Stimulated activated CD4-positive, alpha-beta T cell treated with anti-CD3 and anti-CD28 coated beads, Interleukin-12 subunit alpha, Interleukin-12 subunit beta, amount 100 ng/mL, for 48 hours (primary cell): ENCODE data around the gene KCNJ6.

Source experiments
- DNase-seq, 3 donors: peaks; one replicate each; pipeline ENCODE4 v3.0.0-alpha.2; 2020; ENCODE audit warnings: low read depth in 2 of 3, low spot score in 1 of 3

Gene KCNJ6

DNA sequence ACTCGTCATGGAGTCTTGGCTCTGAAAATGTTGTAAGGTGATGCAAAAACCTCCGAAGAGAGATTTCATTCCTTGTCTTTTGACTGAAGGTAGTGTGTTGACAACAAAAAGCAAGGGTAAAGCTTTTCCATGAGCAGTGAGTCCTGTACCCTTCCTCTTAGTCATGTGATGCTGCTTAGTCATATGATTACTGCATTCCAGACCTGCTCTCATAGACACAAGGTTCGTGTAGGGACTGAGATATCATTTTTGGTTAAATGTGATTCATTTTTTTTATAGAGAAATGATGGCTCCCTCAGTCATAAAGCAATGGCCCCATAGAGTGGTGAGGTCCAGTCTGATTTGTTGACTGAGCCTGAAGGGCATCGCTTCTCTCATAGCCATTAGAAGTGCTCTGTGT lies 9.2 kb downstream of the KCNJ6 start:
- no peak for DNase-seq

DNA sequence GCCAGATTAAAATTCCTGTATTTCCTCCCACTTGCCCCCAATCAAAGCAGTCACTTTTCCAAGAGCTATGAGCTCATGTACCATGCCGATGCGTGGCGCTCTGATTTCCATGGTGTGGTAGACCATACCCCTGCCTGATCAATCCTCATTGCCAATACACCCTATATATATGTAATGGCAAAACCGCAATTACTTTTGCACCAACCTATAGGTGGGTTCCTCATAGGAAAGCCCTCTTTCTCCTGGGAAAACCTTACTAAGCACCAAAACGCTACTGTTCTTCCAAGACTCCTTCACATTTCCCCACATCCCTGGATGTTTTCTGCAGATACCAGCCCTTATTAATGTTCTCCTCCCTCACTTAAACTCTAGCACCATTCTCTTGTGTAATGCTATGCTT lies 11.0 kb downstream of the KCNJ6 start:
- no peak for DNase-seq

DNA sequence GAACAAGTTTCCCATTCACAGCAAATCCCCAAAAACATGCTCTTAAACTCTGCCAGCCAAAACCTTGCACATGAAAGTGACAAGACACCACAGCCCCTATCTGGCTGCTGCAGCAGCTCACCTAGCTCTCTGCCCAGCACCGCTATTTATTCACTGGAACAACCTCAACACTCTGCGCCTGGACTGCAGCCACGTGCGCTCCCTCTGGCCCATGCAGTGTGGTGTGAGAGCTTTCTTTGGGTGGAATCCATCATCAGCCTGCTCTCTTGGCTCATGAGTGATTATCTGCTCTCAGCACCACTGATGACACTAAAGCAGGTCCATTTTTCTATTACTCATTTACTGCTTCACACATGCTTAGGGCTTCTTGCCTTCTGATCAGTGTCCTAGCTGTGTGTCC lies 11.4 kb downstream of the KCNJ6 start:
- DNase-seq = no peak

DNA sequence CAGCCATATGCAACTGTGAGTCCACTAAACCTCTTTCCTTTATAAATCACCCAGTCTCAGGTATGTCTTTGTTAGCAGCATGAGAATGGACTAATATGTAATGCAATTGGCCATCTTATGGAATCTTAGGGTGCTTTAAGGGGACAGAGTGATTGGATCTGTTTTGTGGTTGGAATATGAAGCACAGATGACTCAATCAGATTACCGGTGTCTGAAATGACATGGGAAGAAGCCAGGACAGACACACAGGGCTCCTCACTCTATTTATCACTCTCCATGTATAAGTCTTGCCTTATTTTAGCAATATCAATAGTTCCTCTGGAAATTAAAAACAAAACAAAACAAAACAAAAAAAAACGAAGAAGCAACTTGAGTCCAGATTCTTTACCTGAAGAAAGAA lies 12.9 kb downstream of the KCNJ6 start:
- DNase-seq = no peak

DNA sequence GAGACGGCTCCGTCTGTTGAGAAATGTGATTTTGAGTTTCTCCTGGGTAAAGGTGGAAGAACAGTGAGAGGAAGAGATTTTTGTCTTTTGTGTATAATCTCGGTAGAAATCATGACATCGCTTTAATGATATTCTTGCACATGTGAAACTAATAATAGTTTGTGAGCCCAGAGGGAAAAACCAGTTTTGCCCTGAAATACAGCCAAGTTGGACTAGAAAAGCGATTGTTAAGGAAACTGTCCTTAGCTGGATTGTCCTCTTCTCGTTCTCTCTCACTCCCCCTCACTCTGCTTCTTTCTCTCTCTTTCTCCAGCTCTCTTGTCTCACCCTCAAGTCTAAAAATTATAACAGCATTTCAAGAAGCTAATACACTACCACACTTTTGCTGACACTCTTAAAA lies 17.1 kb downstream of the KCNJ6 start:
- no peak for DNase-seq

DNA sequence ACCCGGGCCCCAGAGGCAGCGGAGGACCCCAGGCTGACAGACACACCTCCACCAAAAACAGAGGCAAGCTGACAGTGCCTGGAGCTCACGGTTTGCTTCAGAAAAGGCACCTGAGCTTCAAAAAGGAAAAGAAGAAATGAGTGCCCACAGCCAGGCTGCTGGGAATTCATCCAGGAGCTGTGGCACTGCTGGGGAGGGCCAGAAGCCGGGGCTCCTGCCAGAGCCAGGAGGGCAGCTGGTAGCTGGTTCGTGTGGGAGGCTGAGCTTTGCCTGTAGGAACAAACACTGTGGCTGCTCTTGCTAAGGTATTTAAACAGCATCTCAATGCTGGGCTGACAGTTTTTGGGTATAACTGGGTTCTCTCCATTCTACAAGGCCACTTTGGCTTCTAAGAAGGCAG lies 19.5 kb downstream of the KCNJ6 start:
- DNase-seq = no peak

DNA sequence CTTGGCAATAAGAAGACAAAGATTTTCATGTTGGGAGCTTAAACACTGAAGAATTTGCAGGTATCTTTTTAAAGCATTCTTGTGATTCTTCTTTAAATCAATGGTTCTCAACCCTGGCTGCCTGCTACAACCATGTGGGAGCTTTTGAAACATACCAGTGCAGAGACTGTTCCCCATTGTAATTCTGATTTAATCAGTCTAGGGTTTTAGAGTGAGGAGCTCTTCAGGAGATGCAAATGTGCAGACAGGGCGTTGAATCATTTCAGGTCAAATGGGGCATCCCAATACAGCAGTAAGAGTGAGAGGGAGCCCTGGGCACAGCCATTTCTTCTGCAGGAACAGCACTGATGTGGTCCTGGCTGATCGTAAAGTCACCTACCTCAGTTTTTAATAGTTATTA lies 24.3 kb downstream of the KCNJ6 start:
- no peak for DNase-seq

DNA sequence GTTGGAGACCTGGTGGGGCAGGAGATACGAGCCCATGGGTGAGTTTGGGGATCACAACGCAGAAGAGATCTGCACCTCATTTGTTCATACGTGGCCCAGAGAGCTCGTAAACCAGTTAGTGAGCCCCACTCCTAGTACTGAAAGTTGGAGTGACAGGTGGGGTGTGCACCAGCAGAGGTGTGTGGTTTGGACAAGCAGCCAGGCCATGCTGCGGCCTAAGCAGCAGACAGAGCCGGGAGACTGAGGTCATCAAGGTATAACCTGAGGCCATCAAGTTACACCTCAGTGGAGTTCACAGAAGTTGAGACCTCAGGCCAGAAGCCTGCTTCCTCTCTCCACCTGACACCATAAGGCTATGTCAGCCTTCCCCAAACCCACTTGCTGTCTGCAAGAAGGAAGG lies 27.6 kb downstream of the KCNJ6 start:
- DNase-seq = no peak

DNA sequence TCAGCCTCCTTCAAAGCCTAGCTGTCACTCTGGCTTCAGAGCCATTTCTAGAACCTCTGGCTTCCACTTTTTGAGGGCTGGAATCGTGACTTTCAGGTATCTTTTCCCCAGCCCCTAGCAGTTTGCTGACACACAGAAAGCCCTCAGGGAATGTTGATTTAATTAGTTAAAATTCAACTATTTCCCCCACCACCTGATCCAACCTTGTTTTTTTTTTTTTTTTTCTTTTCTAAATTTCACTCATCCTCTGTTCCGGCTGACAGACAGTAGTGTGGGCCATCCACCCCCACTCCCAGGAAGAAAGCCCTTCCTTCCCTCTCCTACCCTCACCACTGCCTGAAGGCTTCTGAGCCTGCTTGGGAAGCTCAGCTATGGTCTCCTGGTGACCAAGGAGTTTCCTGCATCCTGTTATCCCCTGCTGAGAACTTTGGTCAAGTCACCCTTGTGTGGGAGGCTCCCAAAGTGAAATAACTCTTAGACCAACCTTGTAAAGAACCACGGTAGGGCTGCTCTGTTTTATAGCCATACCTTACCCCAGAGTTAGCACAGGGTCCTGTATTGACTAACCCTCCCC lies 29.4 kb downstream of the KCNJ6 start:
- DNase-seq = no peak

DNA sequence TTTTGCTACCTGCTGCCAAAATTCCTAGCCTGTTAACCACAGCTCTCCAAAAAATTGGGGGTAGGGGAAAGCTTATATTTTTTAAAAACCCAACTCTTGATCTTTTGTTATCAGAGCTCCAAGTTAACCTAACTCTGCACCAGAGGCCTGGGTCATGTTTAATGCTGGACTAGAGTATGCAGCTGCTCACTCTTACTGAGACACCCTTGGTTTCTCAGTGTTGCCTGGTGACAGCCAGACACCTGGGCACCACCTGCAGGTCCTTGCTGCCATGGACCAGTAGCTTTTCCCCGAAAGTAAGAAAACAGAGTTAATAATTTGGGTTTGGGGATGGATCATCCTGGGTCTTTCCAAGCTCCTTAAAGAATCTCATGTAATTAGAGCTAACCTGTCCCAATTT lies 30.1 kb downstream of the KCNJ6 start:
- DNase-seq = no peak

DNA sequence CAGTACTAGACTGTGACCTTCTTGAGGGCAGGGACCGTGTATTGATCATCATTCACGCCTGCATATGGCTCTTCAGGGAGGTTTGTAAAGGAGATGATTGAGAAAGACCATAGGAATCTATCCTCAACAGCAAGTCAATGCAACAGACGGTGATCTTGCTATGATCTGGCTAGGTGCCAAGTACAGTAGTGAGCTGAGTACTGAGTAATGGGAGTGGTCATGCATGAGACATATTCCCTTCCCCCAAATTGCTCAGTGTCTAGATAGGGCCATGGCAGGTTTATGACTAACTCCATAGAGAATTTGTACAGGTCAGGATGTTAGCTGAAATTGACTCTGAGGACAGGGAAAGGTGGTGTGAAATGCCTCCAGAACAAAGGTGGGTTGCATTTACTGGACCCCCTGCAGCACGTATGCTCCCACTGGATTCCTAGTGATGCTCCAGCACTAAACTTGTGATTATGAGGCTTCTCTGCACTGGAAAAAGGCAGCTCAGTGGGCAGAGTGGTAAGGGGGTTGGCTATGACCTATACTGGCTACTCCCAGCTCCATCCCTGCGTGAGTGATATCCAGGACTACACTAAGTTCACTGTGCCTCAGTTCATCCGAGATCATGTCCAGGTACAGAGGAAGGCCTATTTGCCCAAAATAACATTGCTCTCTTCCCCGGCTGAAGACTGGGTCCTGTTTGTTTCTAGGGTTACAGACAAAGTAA lies 37.2 kb downstream of the KCNJ6 start:
- DNase-seq = no peak

DNA sequence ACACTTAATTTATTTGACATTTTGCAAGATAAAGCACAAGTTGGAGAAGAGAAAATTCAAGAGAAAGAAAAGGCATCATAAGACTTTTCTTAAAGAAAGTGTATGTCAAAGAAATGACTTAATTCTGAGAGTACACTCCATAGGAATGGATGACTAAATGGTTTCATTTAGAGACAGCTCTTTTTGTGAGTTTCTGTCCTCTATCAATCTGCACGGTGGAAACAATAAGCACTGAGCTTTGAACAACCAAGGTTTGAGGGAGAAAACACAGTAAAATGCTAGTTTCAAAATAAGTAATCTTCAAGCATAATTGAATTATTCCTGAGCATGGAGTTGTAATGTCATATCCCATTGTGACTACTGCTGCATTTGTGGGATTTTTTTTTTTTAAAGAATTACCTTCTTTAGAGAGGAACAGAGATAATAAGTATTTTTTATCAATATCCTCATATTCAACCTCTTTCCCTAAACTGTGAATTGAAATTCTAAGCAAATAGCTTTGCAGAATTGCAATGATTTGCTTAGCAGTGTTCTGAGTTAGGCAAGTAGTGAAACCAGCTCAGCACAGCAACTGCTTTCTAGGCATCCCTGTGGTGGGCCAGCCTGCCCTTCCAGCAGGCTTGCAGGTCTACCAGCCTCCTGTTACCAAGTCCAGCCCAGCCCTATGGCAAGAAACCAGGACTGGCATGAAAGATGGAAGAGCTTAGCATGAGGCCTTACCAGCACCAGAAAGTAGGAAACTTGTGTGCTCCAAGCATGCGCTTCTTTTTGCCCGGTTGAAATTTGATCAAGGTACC lies 38.2 kb downstream of the KCNJ6 start:
- DNase-seq = no peak

DNA sequence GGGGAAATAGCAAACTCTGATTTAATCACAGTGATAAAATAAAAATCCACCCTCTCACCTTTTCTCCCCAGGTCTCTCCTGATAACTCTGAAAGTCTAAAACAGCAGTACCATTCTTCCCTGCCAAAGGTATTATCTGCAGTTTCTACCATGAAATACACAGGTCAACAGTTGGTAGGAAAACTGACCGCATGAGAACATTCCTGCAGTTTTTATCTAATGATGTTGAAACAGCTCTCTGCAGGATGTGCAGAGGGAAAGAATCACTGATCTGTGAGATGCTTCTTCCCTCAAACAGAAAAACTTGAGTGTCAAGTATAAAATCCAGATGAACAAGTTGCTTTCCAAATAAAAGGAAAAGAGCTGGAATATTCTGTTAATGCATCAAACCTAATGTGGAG lies 39.1 kb downstream of the KCNJ6 start:
- DNase-seq = no peak

DNA sequence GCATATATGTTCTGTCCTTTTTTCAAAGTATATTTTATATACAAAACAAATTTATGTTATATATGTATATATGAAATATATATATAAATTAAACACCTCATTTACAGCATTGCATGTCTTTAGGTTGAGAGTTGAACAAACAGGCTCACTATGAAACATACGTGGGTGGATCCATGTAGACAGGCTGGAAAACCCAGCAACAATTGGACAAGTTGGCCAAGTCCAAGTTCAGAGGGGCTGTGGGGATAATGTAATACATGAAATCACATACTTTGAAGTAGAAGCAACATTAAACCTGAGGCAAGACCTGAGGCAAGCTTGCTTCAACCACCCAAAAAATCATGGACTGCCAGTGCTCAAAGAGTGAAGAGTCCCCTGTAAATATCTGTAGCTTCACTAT lies 39.7 kb downstream of the KCNJ6 start:
- no peak for DNase-seq

DNA sequence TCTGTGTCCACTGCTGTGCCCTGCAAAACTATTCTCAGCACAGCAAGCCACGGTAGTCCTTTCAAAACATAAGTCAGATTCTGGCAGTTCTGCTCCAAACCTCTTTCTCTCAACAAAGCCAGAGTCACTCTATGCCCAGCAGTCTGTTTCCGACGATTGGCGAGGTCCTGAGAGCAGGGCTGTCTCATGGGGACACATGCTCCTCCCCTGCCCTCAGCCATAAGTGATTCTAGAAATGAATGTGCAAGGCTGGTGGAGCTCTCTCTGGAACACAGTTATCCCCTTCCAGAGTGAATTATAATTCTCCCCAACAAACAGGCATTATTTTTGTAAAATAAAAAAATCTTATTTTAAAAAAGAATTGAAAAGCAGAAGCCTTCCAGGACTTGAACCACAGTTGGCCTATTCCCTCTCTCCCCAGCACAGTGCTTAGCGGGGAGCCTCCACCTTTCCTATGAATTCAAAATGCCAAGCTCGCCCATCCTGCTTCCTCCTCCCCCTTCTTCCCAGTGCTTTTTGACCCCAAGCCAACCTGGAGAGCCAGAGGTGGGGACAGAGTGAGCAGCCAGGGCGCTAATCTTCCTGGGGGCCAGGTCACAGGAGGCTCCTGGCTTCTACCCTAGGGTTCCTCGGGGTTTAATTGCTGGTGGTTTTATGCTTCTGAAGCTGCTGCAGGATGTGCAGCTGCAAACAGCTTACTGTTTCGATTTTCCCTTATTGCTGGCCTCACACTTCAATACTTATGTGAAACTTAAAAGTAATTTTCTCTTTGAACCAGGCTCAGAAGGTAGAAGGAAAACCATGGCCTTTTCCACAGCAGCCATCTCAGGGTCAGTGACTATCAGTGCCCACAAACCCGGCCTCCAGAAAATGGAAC lies 41.1 kb downstream of the KCNJ6 start:
- DNase-seq = no peak

DNA sequence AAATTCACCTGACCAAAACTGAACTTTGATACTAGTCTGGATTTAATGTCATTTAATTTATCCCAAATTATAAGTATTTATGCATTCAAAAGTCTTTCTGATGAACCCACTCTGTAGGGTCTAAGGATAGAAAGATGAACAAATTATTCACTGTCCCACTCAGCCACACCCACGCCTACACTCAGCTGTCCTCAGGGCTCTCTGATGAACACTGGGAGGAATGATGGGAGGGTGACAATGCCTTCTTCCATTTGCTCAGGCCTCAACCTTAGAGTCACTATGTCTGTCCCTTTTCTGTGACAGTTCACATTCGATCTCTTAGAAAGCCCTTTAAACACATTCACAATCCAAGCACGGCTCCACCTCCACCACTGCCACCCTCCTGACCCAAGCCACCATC lies 41.8 kb downstream of the KCNJ6 start:
- DNase-seq = no peak

DNA sequence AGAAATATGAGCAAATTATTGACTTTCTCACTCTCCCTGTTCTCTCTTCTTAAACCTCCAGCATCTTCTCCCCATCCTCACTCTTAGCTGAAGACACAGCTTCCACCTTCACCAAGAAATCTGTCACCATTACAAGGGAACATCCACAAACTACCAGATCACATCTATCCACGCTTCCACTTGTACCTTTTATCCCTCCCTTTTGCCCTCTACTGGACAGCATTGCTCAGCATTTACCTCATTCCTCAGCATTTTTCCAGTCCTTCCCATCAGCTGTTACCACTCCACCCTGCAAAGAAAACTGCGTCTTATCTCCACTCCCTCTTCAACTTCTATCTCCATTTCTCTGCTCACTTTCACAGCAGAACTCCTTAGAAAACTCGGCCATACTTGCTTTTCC lies 42.6 kb downstream of the KCNJ6 start:
- DNase-seq = no peak

DNA sequence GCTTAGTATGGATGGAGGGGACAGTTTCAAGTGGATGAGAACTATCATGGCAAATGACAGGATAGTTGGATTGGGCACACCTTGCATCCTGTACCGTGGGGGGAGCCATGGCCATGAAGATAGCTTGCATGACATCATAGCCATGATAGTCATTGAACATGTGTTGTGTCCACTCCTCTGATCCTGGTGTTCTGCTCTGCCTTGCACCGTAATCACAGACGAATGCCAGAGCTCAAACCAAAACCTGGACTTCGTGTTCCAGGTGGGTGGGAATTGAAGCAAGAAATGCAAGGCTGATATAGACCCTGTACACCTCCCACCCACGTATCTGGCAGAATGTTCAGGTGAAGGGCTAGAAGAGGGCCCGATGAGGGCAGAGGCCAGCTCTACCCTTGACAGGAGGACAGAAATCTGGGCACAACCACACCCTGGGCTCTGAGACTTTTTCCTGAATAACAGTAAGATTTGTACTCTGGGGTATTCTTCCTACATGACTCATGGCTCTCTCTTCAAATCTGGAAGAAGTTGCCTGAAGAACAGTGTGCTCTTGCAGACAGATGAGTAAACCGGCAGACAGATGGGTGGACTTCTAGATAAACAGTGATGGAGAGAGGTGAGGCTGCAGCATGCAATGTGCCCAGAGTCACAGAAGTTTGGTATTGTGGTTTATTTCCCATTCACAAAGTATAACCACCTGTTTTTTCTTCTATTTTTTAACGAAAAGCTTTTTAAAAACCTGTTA lies 45.0 kb downstream of the KCNJ6 start:
- no peak for DNase-seq

DNA sequence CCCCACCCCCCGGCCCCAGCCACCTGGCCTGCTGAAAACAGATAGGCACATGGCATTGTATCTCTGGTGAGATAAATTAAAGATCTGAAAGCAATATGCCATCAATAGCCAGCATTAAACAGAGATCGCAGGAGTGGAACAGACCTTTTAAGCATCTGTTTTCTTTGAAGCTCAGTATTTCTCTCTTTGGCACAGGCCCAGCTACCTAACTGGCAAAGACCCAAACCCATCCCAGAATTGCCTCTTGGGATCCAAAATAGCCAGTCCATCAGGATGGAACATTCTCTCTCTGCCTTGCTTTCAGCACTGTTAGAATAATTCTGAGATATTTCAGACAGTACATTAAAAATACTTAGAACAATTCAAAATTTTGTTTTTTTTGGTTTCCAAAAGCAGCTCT lies 46.0 kb downstream of the KCNJ6 start:
- DNase-seq = no peak

DNA sequence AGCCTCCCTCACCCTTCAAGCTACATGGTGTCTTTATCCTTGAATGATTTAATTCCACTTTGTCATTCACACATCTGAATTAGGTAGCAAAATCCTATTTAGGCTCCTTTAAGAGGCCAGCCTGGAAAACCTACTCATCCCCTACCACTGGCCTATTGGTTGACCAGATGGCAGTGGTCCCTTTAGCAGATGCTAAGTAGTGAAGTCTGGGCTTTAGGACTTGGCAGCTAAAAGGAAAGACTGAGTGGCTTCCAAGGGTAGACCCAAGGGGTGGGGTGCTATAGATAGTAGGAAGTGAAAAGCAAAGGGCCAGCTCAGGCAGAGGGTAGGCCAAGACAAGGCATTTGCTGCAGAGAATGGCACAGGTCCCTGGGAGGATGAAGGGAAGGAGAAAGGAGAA lies 46.6 kb downstream of the KCNJ6 start:
- no peak for DNase-seq
